WERI-Rb-1 (cell line): Measurements from ENCODE around the gene ADK.

ENCODE experiments used
- DNase-seq: peaks from one replicate; pipeline ENCODE4 v3.0.0-alpha.2; 2020
- H3K27ac ChIP-seq: fragments of 250-450 bp; sonication (Bioruptor Pico); 2 replicates; pipeline ENCODE4 v1.5.1; 2020; ENCODE audit warnings: mild to moderate bottlenecking, moderate library complexity
- H3K27me3 ChIP-seq: fragments of 250-450 bp; sonication (Bioruptor Pico); 2 replicates; pipeline ENCODE4 v1.5.1; 2021; ENCODE audit warnings: mild to moderate bottlenecking, low read depth, moderate library complexity; ENCODE audit not compliant: insufficient read depth, severe bottlenecking
- H3K36me3 ChIP-seq: fragments of 250-450 bp; sonication (Bioruptor Pico); 2 replicates; pipeline ENCODE4 v1.5.1; 2020; ENCODE audit warnings: mild to moderate bottlenecking, moderate library complexity
- H3K4me3 ChIP-seq: 2 replicates; pipeline ENCODE4 v1.5.1; 2011; ENCODE audit warnings: low read depth, mild to moderate bottlenecking, control low read depth, low read length
- H3K9me3 ChIP-seq: fragments of 250-450 bp; sonication (Bioruptor Pico); 2 replicates; pipeline ENCODE4 v1.5.1; 2021; ENCODE audit warnings: mild to moderate bottlenecking, moderate library complexity; ENCODE audit not compliant: severe bottlenecking
- TF ChIP-seq, protein P1 (sequence below): IDR thresholded peaks from 2 replicates; pipeline ENCODE4 v1.5.1; 2011; ENCODE audit warnings: low read depth, mild to moderate bottlenecking, control low read depth, inconsistent platforms, low read length

ADK gene

GRCh38 chr10:74118804-74119203 is 32.2 kb upstream of the ADK start:
- H3K36me3 ChIP-seq: peaks cover 93% of the 10 kb centered on the region
- H3K9me3 ChIP-seq: no peaks in the 10 kb centered on the region
- TF ChIP-seq, protein P1, sequence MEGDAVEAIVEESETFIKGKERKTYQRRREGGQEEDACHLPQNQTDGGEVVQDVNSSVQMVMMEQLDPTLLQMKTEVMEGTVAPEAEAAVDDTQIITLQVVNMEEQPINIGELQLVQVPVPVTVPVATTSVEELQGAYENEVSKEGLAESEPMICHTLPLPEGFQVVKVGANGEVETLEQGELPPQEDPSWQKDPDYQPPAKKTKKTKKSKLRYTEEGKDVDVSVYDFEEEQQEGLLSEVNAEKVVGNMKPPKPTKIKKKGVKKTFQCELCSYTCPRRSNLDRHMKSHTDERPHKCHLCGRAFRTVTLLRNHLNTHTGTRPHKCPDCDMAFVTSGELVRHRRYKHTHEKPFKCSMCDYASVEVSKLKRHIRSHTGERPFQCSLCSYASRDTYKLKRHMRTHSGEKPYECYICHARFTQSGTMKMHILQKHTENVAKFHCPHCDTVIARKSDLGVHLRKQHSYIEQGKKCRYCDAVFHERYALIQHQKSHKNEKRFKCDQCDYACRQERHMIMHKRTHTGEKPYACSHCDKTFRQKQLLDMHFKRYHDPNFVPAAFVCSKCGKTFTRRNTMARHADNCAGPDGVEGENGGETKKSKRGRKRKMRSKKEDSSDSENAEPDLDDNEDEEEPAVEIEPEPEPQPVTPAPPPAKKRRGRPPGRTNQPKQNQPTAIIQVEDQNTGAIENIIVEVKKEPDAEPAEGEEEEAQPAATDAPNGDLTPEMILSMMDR: no peak
- no peak for DNase-seq
- no peak overlapping the region for H3K4me3 ChIP-seq
- H3K27ac ChIP-seq: no peak overlapping the region
- no peaks in the 10 kb centered on the region for H3K27me3 ChIP-seq

DNA sequence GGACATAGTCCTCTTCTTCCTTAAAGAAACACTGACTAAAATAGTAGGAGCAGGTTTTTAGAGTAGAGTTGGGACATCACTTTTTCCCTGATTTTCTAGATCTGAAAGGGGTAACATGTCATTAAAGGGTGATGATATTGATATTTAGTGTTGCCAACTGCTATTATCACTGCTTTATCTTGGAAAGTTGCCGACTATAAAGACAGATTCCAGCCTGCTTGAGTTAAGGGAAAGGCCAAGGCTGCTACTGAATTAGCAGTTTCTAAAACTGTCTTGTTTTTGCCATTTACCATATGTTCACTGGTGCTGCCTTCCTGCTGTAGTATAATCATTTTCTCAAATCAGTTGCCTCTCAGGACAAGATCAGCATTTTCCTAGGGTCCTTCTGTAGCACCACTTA is 30.1 kb upstream of the ADK start:
- Histone ChIP-seq H3K27me3 (no peaks in the 10 kb centered on the region), H3K9me3 (no peaks in the 10 kb centered on the region), H3K27ac (no peak overlapping the region), H3K4me3 (no peak overlapping the region), H3K36me3 (peaks cover 88% of the 10 kb centered on the region)
- TF ChIP-seq, protein P1: no peak
- DNase-seq: no peak

- peaks cover 88% of the 10 kb centered on the region for H3K36me3 ChIP-seq
- H3K27me3 ChIP-seq: no peaks in the 10 kb centered on the region
- TF ChIP-seq, protein P1: no peak
- no peak overlapping the region for H3K27ac ChIP-seq
- DNase-seq: no peak
- no peak overlapping the region for H3K4me3 ChIP-seq
- no peaks in the 10 kb centered on the region for H3K9me3 ChIP-seq
Observed at GRCh38 chr10:74121368-74121767, 29.7 kb upstream of the ADK start.

- peaks cover 88% of the 10 kb centered on the region for H3K36me3 ChIP-seq
- TF ChIP-seq, protein P1: no peak
- H3K27me3 ChIP-seq: no peaks in the 10 kb centered on the region
Observed at GRCh38 chr10:74122060-74122459, 29.0 kb upstream of the ADK start.

GRCh38 chr10:74123081-74123480 is 27.9 kb upstream of the ADK start:
- Histone ChIP-seq H3K9me3 (no peaks in the 10 kb centered on the region), H3K36me3 (peaks cover 88% of the 10 kb centered on the region), H3K4me3 (no peak overlapping the region), H3K27ac (no peak overlapping the region), H3K27me3 (no peaks in the 10 kb centered on the region)
- TF ChIP-seq, protein P1: no peak
- no peak for DNase-seq

More at GRCh38 chr10:74122060-74122459, 29.0 kb upstream of the ADK start:
- Histone ChIP-seq H3K4me3 (no peak overlapping the region), H3K9me3 (no peaks in the 10 kb centered on the region), H3K27ac (no peak overlapping the region)
- DNase-seq: no peak
